Heart right ventricle (tissue), 16 donors: ENCODE results near the gene ARRB1. TPM values are rescaled to one million over a fixed set of nuclear protein-coding genes. Genes with fewer than 3 reads are reported as not detected.
A peak's percentile ranks its signal among the peaks of the same experiment; 100 is the strongest.

Experiments
- ATAC-seq, 8 donors: fragments of 200-7000 bp; cut with Tn5 transposase; one replicate each; pipeline ENCODE4 v1.9.1; 2020; ENCODE audit warnings: mild to moderate bottlenecking in 8 of 8, moderate library complexity in 8 of 8, moderate number of reproducible peaks in 1 of 8
- DNase-seq, 2 donors: peaks; one replicate each; pipeline ENCODE4 v3.0.0-alpha.2; 2020
- H3K27ac ChIP-seq, 10 donors: fragments of 200-600 bp; sonication (generic) in 2 of 10; one replicate each; pipeline versions ENCODE4 v1.5.0 to v1.8.0; 2020 to 2022; ENCODE audit warnings: mild to moderate bottlenecking in 3 of 10
- H3K27me3 ChIP-seq, 7 donors: fragments of 200-600 bp; one replicate each; pipeline ENCODE4 v1.8.0; 2021 to 2022; ENCODE audit warnings: mild to moderate bottlenecking in 2 of 7
- H3K36me3 ChIP-seq, 9 donors: fragments of 200-600 bp; sonication (generic) in 1 of 9; one replicate each; pipeline versions ENCODE4 v1.5.0 to v1.8.0; 2020 to 2022; ENCODE audit warnings: mild to moderate bottlenecking in 2 of 9
- H3K4me1 ChIP-seq, 9 donors: fragments of 200-600 bp; sonication (generic) in 1 of 9; one replicate each; pipeline versions ENCODE4 v1.5.0 to v1.8.0; 2020 to 2022; ENCODE audit warnings: mild to moderate bottlenecking in 4 of 9
- H3K4me3 ChIP-seq, 10 donors: fragments of 200-600 bp; sonication (generic) in 2 of 10; one replicate each; pipeline versions ENCODE4 v1.5.0 to v1.8.0; 2020 to 2022; ENCODE audit warnings: mild to moderate bottlenecking in 7 of 10, moderate library complexity in 2 of 10
- H3K9me3 ChIP-seq, 11 donors: fragments of 200-600 bp in 10 of 11; sonication (generic) in 2 of 11; one replicate each; pipeline versions ENCODE4 v1.5.0 to v1.8.0; 2013 to 2022; ENCODE audit warnings: mild to moderate bottlenecking in 2 of 11, control low read depth in 1 of 11, moderate library complexity in 1 of 11
- CTCF ChIP-seq, 9 donors: fragments of 200-600 bp; sonication (generic) in 2 of 9; IDR thresholded peaks; one replicate each; pipeline versions ENCODE4 v1.5.0 to v1.8.0; 2021 to 2022; ENCODE audit warnings: antibody characterized with exemption in 9 of 9, mild to moderate bottlenecking in 5 of 9, moderate library complexity in 1 of 9
- WGBS, 2 donors: extraction: QIAGEN DNeasy Blood & Tissue Kit; methylation state at CpG; one replicate each; pipeline ENCODE4 v1.1.7; 2013; ENCODE audit warnings: inconsistent platforms in 1 of 2; 5-methylcytosine and 5-hydroxymethylcytosine counted together
- intact Hi-C, 10 donors: fragments of 100-400 bp; cut with DNase I; formaldehyde crosslinking; loops; one replicate each; pipeline versions ENCODE4 v1.11.1 to v1.14.2; 2022
- polyA plus RNA-seq, 2 donors: library from polyadenylated mRNA; stranded (reverse); fragments of 200-250 nt; gene quantifications; one replicate each; pipeline ENCODE4 v1.2.3, GENCODE V29; 2013
- total RNA-seq, 10 donors: library from RNA; stranded (reverse); fragmentation: NEBNext Ultra II Directional in 3 of 10; extraction: Animal tissue kit (Norgen Biotek cat#: 25700) in 3 of 10; gene quantifications; one replicate each; pipeline versions ENCODE4 v1.2.1 to v1.2.4, GENCODE V29; 2021 to 2023
- donor health status: Arrhythmogenic right ventricular cardiomyopathy.
- donor health status: ischemic (EF 13 %, LVEDD 7.1; RV severe dilation, severe dysfunction).
- donor health status: healthy with polysubstance abuse.
- donor health status: DM: no; HTN: yes; CAD: no.
- donor health status: DM: no; HTN: no; CAD: no.
- donor health status: ischemic (EF 25% LVEDD 6.9; RV normal size, moderate dysfunction).
- donor health status: ischemic (EF 25% LVEDD 5.7; RV mildly dilated, moderate dysfunction).
- donor health status: healthy.
- donor health status: DM: yes; HTN: yes; CAD: no.
- donor health status: Ischemic cardiomyopathy.
- donor health status: ischemic (EF 35%, LVEDD 5.7; RV mildly dilated, moderate dysfunction).
- donor health status: nonischemic (EF 11% LVEDD 7.7; RV severe dilation, severe dysfunction).
- donor health status: DM: yes; HTN: yes; CAD: no.
- donor health status: PGD.
- donor health status: ischemic (EF 29% LVEDD 5.4; RV normal size, mild dysfunction).
- donor health status: nonischemic (EF 23%, LVEDD 6.1; RV moderate dilation, normal function).

Gene ARRB1
- total and polyA plus RNA-seq, 12 donors = 8.1 to 33.9 (median 19.9) TPM

GRCh38 chr11:75328426-75329277, 22.8 kb downstream of the ARRB1 start:
- Histone ChIP-seq H3K27ac (peak overlapping the region in 3 of 10 donors; percentile 4 to 66 (median 48)), H3K4me1 (peaks cover 7 to 69% (median 39%) of the 10 kb centered on the region in 9 donors), H3K4me3 (no peak overlapping the region), H3K36me3 (peaks cover 0 to 17% (median 0%) of the 10 kb centered on the region in 9 donors), H3K9me3 (no peaks in the 10 kb centered on the region), H3K27me3 (no peaks in the 10 kb centered on the region)
- peak; percentile 63 to 79 for DNase-seq
- peak; percentile 52 to 80 (median 71) for TF ChIP-seq CTCF (IDR thresholded peaks at IDR 0.05)
- ATAC-seq = peak; percentile 73 to 92 (median 86)
- intact Hi-C loops = loop anchor here in 9 of 10 donors (1.0 to 10.0 kb wide), 8 partner anchors 46 to 56 kb away; no protein-coding TSS in a partner anchor
- 30 to 37% methylated on average over 9 of the region's 9 CpGs for WGBS, 2 donors

GRCh38 chr11:75326439-75326810, 25.0 kb downstream of the ARRB1 start:
- Histone ChIP-seq H3K27ac (peak overlapping the region in 7 of 10 donors; percentile 25 to 71 (median 63)), H3K9me3 (no peaks in the 10 kb centered on the region), H3K36me3 (peaks cover 0 to 25% (median 0%) of the 10 kb centered on the region in 9 donors), H3K4me3 (no peak overlapping the region), H3K27me3 (no peaks in the 10 kb centered on the region), H3K4me1 (peaks cover 7 to 70% (median 37%) of the 10 kb centered on the region in 9 donors)
- no peak for TF ChIP-seq CTCF (IDR thresholded peaks at IDR 0.05)
- DNase-seq (no peak), ATAC-seq (no peak)
- WGBS, 2 donors = 86 to 87% methylated on average over 3 of the region's 3 CpGs
- intact Hi-C loops = loop anchor here in 3 of 10 donors (5.0 to 10.0 kb wide), 3 partner anchors 44 to 58 kb away; no protein-coding TSS in a partner anchor

GRCh38 chr11:75325713-75326438, 25.6 kb downstream of the ARRB1 start:
- H3K4me3 ChIP-seq = no peak overlapping the region
- DNase-seq (peak; percentile 45 to 58), ATAC-seq (peak; percentile 52 to 89 (median 72))
- intact Hi-C loops = loop anchor here in 3 of 10 donors (5.0 to 10.0 kb wide), 3 partner anchors 44 to 59 kb away; no protein-coding TSS in a partner anchor
- H3K9me3 ChIP-seq = no peaks in the 10 kb centered on the region
- peak overlapping the region in 7 of 10 donors; percentile 44 to 71 (median 63) for H3K27ac ChIP-seq
- peaks cover 7 to 69% (median 42%) of the 10 kb centered on the region in 9 donors for H3K4me1 ChIP-seq
- no peak for TF ChIP-seq CTCF (IDR thresholded peaks at IDR 0.05)
- peaks cover 0 to 25% (median 0%) of the 10 kb centered on the region in 9 donors for H3K36me3 ChIP-seq
- H3K27me3 ChIP-seq = no peaks in the 10 kb centered on the region
- 62 to 76% methylated on average over 10 of the region's 10 CpGs for whole genome bisulfite sequencing, 2 donors

GRCh38 chr11:75324740-75325139, 26.7 kb downstream of the ARRB1 start:
- no peaks in the 10 kb centered on the region for H3K9me3 ChIP-seq
- peaks cover 10 to 71% (median 48%) of the 10 kb centered on the region in 9 donors for H3K4me1 ChIP-seq
- no peak overlapping the region for H3K4me3 ChIP-seq
- TF ChIP-seq CTCF (IDR thresholded peaks at IDR 0.05) = no peak
- no peaks in the 10 kb centered on the region for H3K27me3 ChIP-seq
- H3K36me3 ChIP-seq = peaks cover 0 to 25% (median 0%) of the 10 kb centered on the region in 9 donors
- WGBS, 2 donors = 95 to 100% methylated on average over 4 of the region's 4 CpGs
- intact Hi-C loops = loop anchor here in 4 of 10 donors (5.0 to 10.0 kb wide), 4 partner anchors 37 to 60 kb away; no protein-coding TSS in a partner anchor
- peak overlapping the region in 3 of 10 donors; percentile 0 to 71 (median 70) for H3K27ac ChIP-seq
- no peak for DNase-seq
- no peak for ATAC-seq
